ENCODE measurements around the gene RGL3. TPM values are rescaled to one million over a fixed set of nuclear protein-coding genes. Genes with fewer than 3 reads are reported as not detected.
A peak's percentile ranks its signal among the peaks of the same experiment; 100 is the strongest.

RGL3 gene
- total and polyA plus RNA-seq, 9 of the 15 experiments (the other 6 are each of a cell fraction or from before 2014, with no cell fraction given): 0.12 to 0.61 (median 0.32) TPM; not detected in 4

- TF ChIP-seq CUX1 (CRISPR knock-in tag; IDR thresholded peaks at IDR 0.05) (no peak), ZNF740 (CRISPR knock-in tag; IDR thresholded peaks at IDR 0.05) (no peak), ZNF740 (tag; IDR thresholded peaks at IDR 0.05) (no peak), RFX5 (IDR thresholded peaks at IDR 0.05; ENCODE audit: low read depth, low read length) (no peak), ZBTB12 (CRISPR knock-in tag; IDR thresholded peaks at IDR 0.05) (no peak), RBFOX2 (IDR thresholded peaks at IDR 0.05; ENCODE audit: low read depth, low read length) (0 out of 2 replicates have a peak, but pooled peaks have one; percentile 0)
Observed at GRCh38 chr19:11448410-11448809, 29.3 kb upstream of the RGL3 start (continued).
